Measurements from ENCODE around the gene FN1. TPM values are rescaled to one million over a fixed set of nuclear protein-coding genes. Genes with fewer than 3 reads are reported as not detected.

FN1 gene
- total RNA-seq, 1 donor from 2014 or later = 962 TPM

- no peak for TF ChIP-seq CTCF (conservative IDR thresholded peaks at IDR 0.05; ENCODE audit: low read depth, low read length)
- DNase-seq (ENCODE audit: low read depth) = no peak
- peak overlapping the region; percentile 70 for H3K4me3 ChIP-seq (ENCODE audit: low read depth, low read length)
Observed at GRCh38 chr2:215435280-215435869, 493 bp downstream of the FN1 start.

- TF ChIP-seq CTCF (conservative IDR thresholded peaks at IDR 0.05; ENCODE audit: low read depth, low read length) = no peak
- peak overlapping the region; percentile 70 for H3K4me3 ChIP-seq (ENCODE audit: low read depth, low read length)
- DNase-seq (ENCODE audit: low read depth) = no peak
Observed at GRCh38 chr2:215434447-215435279, 1.2 kb downstream of the FN1 start.

- H3K4me3 ChIP-seq (ENCODE audit: low read depth, low read length) = peak overlapping the region; percentile 70
- TF ChIP-seq CTCF (conservative IDR thresholded peaks at IDR 0.05; ENCODE audit: low read depth, low read length) = no peak
- DNase-seq (ENCODE audit: low read depth) = no peak
Observed at GRCh38 chr2:215432759-215433594, 2.9 kb downstream of the FN1 start.

GRCh38 chr2:215431778-215432758 lies 3.8 kb downstream of the FN1 start:
- H3K4me3 ChIP-seq (ENCODE audit: low read depth, low read length) = peak overlapping the region; percentile 70
- no peak for TF ChIP-seq CTCF (conservative IDR thresholded peaks at IDR 0.05; ENCODE audit: low read depth, low read length)
- no peak for DNase-seq (ENCODE audit: low read depth)

GRCh38 chr2:215431290-215431689 lies 4.6 kb downstream of the FN1 start:
- no peak overlapping the region for H3K4me3 ChIP-seq (ENCODE audit: low read depth, low read length)
- no peak for TF ChIP-seq CTCF (conservative IDR thresholded peaks at IDR 0.05; ENCODE audit: low read depth, low read length)
- DNase-seq (ENCODE audit: low read depth) = no peak
